ENCODE results near the gene TEX264. TPM values are rescaled to one million over a fixed set of nuclear protein-coding genes. Genes with fewer than 3 reads are reported as not detected.

The TEX264 gene
- total RNA-seq, 5 donors from 2014 or later (not counting 1 experiment from before 2014, with no cell fraction given) = 35.9 to 51.0 (median 47.0) TPM

GRCh38 chr3:51716805-51717204 lies 45.8 kb downstream of the TEX264 start:
- Histone ChIP-seq H3K36me3 (ENCODE audit: control insufficient read depth in 2 of 2, extremely low read depth in 1 of 2, insufficient read depth in 1 of 2, low read length in 1 of 2) (no peaks in the 10 kb centered on the region), H3K27me3 (replicated peaks in 1 of 2; ENCODE audit: control insufficient read depth in 2 of 2, extremely low read depth in 1 of 2, insufficient read depth in 2 of 2, low read length in 1 of 2) (peaks cover 0 to 3% of the 10 kb centered on the region in 2 experiments), H3K9me3 (no peaks in the 10 kb centered on the region), H3K4me3 (ENCODE audit: control insufficient read depth in 1 of 2, extremely low read depth in 1 of 2, low read length in 1 of 2) (no peak overlapping the region), H3K4me1 (ENCODE audit: control insufficient read depth in 1 of 2, extremely low read depth in 1 of 2, insufficient read depth in 2 of 2, low read length in 2 of 2) (peaks cover 4 to 29% of the 10 kb centered on the region in 2 experiments), H3K27ac (ENCODE audit: low read length) (no peak overlapping the region)
- H3K4me3 Mint-ChIP-seq = no peak overlapping the region
- H3K4me1 Mint-ChIP-seq = peaks cover 22 to 32% (median 31%) of the 10 kb centered on the region in 3 donors
- ATAC-seq (replicated peaks in 1 of 4) (no peak), DNase-seq (peak in 1 of 35 experiments; percentile 4)
- 78% methylated on average over 5 of the region's 5 CpGs for WGBS (ENCODE audit: insufficient coverage)
- H3K27me3 Mint-ChIP-seq = no peaks in the 10 kb centered on the region
- ChIA-PET POLR2A (no interaction called here), CTCF (no interaction called here)
- H3K27ac Mint-ChIP-seq = no peak overlapping the region
- peaks cover 10% of the 10 kb centered on the region for H3K36me3 Mint-ChIP-seq
- H3K9me3 Mint-ChIP-seq = no peaks in the 10 kb centered on the region

GRCh38 chr3:51717446-51717845 lies 46.4 kb downstream of the TEX264 start:
- Histone ChIP-seq H3K4me1 (ENCODE audit: control insufficient read depth in 1 of 2, extremely low read depth in 1 of 2, insufficient read depth in 2 of 2, low read length in 2 of 2) (peaks cover 7 to 33% of the 10 kb centered on the region in 2 experiments), H3K36me3 (ENCODE audit: control insufficient read depth in 2 of 2, extremely low read depth in 1 of 2, insufficient read depth in 1 of 2, low read length in 1 of 2) (no peaks in the 10 kb centered on the region), H3K27me3 (replicated peaks in 1 of 2; ENCODE audit: control insufficient read depth in 2 of 2, extremely low read depth in 1 of 2, insufficient read depth in 2 of 2, low read length in 1 of 2) (peaks cover 0 to 3% of the 10 kb centered on the region in 2 experiments), H3K27ac (ENCODE audit: low read length) (no peak overlapping the region), H3K9me3 (no peaks in the 10 kb centered on the region), H3K4me3 (ENCODE audit: control insufficient read depth in 1 of 2, extremely low read depth in 1 of 2, low read length in 1 of 2) (no peak overlapping the region)
- ChIA-PET CTCF (no interaction called here), POLR2A (no interaction called here)
- no peak overlapping the region for H3K27ac Mint-ChIP-seq
- H3K9me3 Mint-ChIP-seq = no peaks in the 10 kb centered on the region
- peaks cover 10% of the 10 kb centered on the region for H3K36me3 Mint-ChIP-seq
- ATAC-seq (replicated peaks in 1 of 4) (no peak), DNase-seq (no peak)
- H3K4me1 Mint-ChIP-seq = peaks cover 26 to 38% (median 37%) of the 10 kb centered on the region in 3 donors
- no peak overlapping the region for H3K4me3 Mint-ChIP-seq
- 97% methylated on average over 7 of the region's 10 CpGs for WGBS (ENCODE audit: insufficient coverage)
- no peaks in the 10 kb centered on the region for H3K27me3 Mint-ChIP-seq

GRCh38 chr3:51717947-51718346 lies 46.9 kb downstream of the TEX264 start:
- H3K4me3 Mint-ChIP-seq = no peak overlapping the region
- no peaks in the 10 kb centered on the region for H3K27me3 Mint-ChIP-seq
- H3K36me3 Mint-ChIP-seq = peaks cover 10% of the 10 kb centered on the region
- H3K9me3 Mint-ChIP-seq = no peaks in the 10 kb centered on the region
- H3K4me3 ChIP-seq (ENCODE audit: control insufficient read depth in 1 of 2, extremely low read depth in 1 of 2, low read length in 1 of 2) = no peak overlapping the region
- no peaks in the 10 kb centered on the region for H3K36me3 ChIP-seq (ENCODE audit: control insufficient read depth in 2 of 2, extremely low read depth in 1 of 2, insufficient read depth in 1 of 2, low read length in 1 of 2)
- ATAC-seq (replicated peaks in 1 of 4) (no peak), DNase-seq (peak in 1 of 35 experiments; percentile 3)
- POLR2A ChIA-PET = no interaction called here
- H3K27me3 ChIP-seq (replicated peaks in 1 of 2; ENCODE audit: control insufficient read depth in 2 of 2, extremely low read depth in 1 of 2, insufficient read depth in 2 of 2, low read length in 1 of 2) = peaks cover 0 to 3% of the 10 kb centered on the region in 2 experiments
- CTCF ChIA-PET = no interaction called here
- H3K4me1 Mint-ChIP-seq = peaks cover 27 to 40% (median 38%) of the 10 kb centered on the region in 3 donors
- H3K27ac ChIP-seq (ENCODE audit: low read length) = no peak overlapping the region
- no peak overlapping the region for H3K27ac Mint-ChIP-seq
- 81% methylated on average over 7 of the region's 7 CpGs for WGBS (ENCODE audit: insufficient coverage)
- H3K4me1 ChIP-seq (ENCODE audit: control insufficient read depth in 1 of 2, extremely low read depth in 1 of 2, insufficient read depth in 2 of 2, low read length in 2 of 2) = peaks cover 7 to 33% of the 10 kb centered on the region in 2 experiments
- H3K9me3 ChIP-seq = no peaks in the 10 kb centered on the region

- H3K36me3 Mint-ChIP-seq = peaks cover 6% of the 10 kb centered on the region
- POLR2A ChIA-PET = no interaction called here
- H3K27ac ChIP-seq (ENCODE audit: low read length) = no peak overlapping the region
- H3K27me3 Mint-ChIP-seq = no peaks in the 10 kb centered on the region
- peaks cover 0 to 3% of the 10 kb centered on the region in 2 experiments for H3K27me3 ChIP-seq (replicated peaks in 1 of 2; ENCODE audit: control insufficient read depth in 2 of 2, extremely low read depth in 1 of 2, insufficient read depth in 2 of 2, low read length in 1 of 2)
- H3K9me3 Mint-ChIP-seq = no peaks in the 10 kb centered on the region
- WGBS (ENCODE audit: insufficient coverage) = 53% methylated on average over 9 of the region's 16 CpGs
- CTCF ChIA-PET = interaction anchor here (0.9 to 1.0 kb wide), 2 partner anchors 49 to 81 kb away, joined by 3 read pairs; no protein-coding TSS in a partner anchor
- no peaks in the 10 kb centered on the region for H3K9me3 ChIP-seq
- peaks cover 27 to 40% (median 38%) of the 10 kb centered on the region in 3 donors for H3K4me1 Mint-ChIP-seq
- peaks cover 7 to 33% of the 10 kb centered on the region in 2 experiments for H3K4me1 ChIP-seq (ENCODE audit: control insufficient read depth in 1 of 2, extremely low read depth in 1 of 2, insufficient read depth in 2 of 2, low read length in 2 of 2)
- no peak overlapping the region for H3K27ac Mint-ChIP-seq
- no peak overlapping the region for H3K4me3 ChIP-seq (ENCODE audit: control insufficient read depth in 1 of 2, extremely low read depth in 1 of 2, low read length in 1 of 2)
- ATAC-seq (replicated peaks in 1 of 4) (peak in 2 of 4 experiments; percentile 58 to 62), DNase-seq (peak in 13 of 35 experiments; percentile 8 to 56 (median 16))
- H3K36me3 ChIP-seq (ENCODE audit: control insufficient read depth in 2 of 2, extremely low read depth in 1 of 2, insufficient read depth in 1 of 2, low read length in 1 of 2) = no peaks in the 10 kb centered on the region
- H3K4me3 Mint-ChIP-seq = no peak overlapping the region
These were observed 47.7 kb downstream of the TEX264 start for GRCh38 chr3:51718547-51719409.

DNA sequence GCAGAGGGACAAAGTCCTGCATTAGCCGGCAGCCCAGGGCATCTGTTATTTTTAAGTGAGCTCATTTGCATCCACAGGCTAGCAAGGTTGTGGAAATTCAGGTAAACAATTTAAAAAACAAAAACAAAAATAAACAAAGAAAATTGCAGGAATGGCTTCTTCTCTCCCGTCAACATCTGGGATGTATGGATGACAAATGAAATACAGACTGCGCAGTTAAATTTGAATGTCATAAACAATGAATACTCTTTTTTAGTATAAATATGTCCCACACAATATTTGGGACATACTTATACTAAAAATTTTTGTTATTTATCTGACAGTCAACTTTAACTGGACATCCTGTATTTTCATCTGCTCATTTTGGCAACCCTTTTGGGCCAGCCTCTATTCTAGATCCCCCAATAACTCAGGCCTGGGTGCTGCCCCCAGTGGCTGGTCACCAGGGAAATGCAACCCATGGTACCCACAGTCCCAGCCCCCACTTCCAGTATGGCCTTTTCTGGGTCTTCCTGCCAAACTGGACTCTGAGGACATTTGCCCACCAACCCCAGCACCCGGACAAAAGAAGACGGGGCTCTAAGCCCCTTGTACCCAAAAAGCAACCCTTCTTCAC lies 48.5 kb downstream of the TEX264 start:
- CTCF ChIA-PET = interaction anchor here (0.9 to 1.0 kb wide), 2 partner anchors 50 to 80 kb away, joined by 3 read pairs; no protein-coding TSS in a partner anchor
- POLR2A ChIA-PET = no interaction called here
- no peak overlapping the region for H3K27ac ChIP-seq (ENCODE audit: low read length)
- H3K4me1 ChIP-seq (ENCODE audit: control insufficient read depth in 1 of 2, extremely low read depth in 1 of 2, insufficient read depth in 2 of 2, low read length in 2 of 2) = peaks cover 7 to 33% of the 10 kb centered on the region in 2 experiments
- Mint-ChIP-seq H3K27me3 (no peaks in the 10 kb centered on the region), H3K27ac (no peak overlapping the region), H3K4me3 (no peak overlapping the region), H3K36me3 (no peaks in the 10 kb centered on the region), H3K4me1 (peaks cover 27 to 40% (median 38%) of the 10 kb centered on the region in 3 donors), H3K9me3 (no peaks in the 10 kb centered on the region)
- H3K27me3 ChIP-seq (replicated peaks in 1 of 2; ENCODE audit: control insufficient read depth in 2 of 2, extremely low read depth in 1 of 2, insufficient read depth in 2 of 2, low read length in 1 of 2) = peaks cover 0 to 3% of the 10 kb centered on the region in 2 experiments
- H3K4me3 ChIP-seq (ENCODE audit: control insufficient read depth in 1 of 2, extremely low read depth in 1 of 2, low read length in 1 of 2) = no peak overlapping the region
- no peaks in the 10 kb centered on the region for H3K36me3 ChIP-seq (ENCODE audit: control insufficient read depth in 2 of 2, extremely low read depth in 1 of 2, insufficient read depth in 1 of 2, low read length in 1 of 2)
- ATAC-seq (replicated peaks in 1 of 4) = no peak
- 70% methylated on average over 2 of the region's 5 CpGs for WGBS (ENCODE audit: insufficient coverage)
- no peaks in the 10 kb centered on the region for H3K9me3 ChIP-seq
- no peak for DNase-seq

GRCh38 chr3:51720292-51721061 lies 49.4 kb downstream of the TEX264 start:
- Mint-ChIP-seq H3K27me3 (no peaks in the 10 kb centered on the region), H3K27ac (peak overlapping the region; percentile 28 to 76), H3K4me1 (peaks cover 27 to 40% (median 38%) of the 10 kb centered on the region in 3 donors), H3K9me3 (no peaks in the 10 kb centered on the region), H3K36me3 (no peaks in the 10 kb centered on the region), H3K4me3 (no peak overlapping the region)
- CTCF ChIA-PET = no interaction called here
- Histone ChIP-seq H3K4me3 (ENCODE audit: control insufficient read depth in 1 of 2, extremely low read depth in 1 of 2, low read length in 1 of 2) (no peak overlapping the region), H3K36me3 (ENCODE audit: control insufficient read depth in 2 of 2, extremely low read depth in 1 of 2, insufficient read depth in 1 of 2, low read length in 1 of 2) (no peaks in the 10 kb centered on the region), H3K9me3 (no peaks in the 10 kb centered on the region), H3K4me1 (ENCODE audit: control insufficient read depth in 1 of 2, extremely low read depth in 1 of 2, insufficient read depth in 2 of 2, low read length in 2 of 2) (peaks cover 7 to 33% of the 10 kb centered on the region in 2 experiments), H3K27me3 (replicated peaks in 1 of 2; ENCODE audit: control insufficient read depth in 2 of 2, extremely low read depth in 1 of 2, insufficient read depth in 2 of 2, low read length in 1 of 2) (peaks cover 0 to 3% of the 10 kb centered on the region in 2 experiments), H3K27ac (ENCODE audit: low read length) (no peak overlapping the region)
- POLR2A ChIA-PET = no interaction called here
- DNase-seq (no peak), ATAC-seq (replicated peaks in 1 of 4) (no peak)
- WGBS (ENCODE audit: insufficient coverage) = 96% methylated on average over 9 of the region's 12 CpGs

Measured in T-cell (primary cell).